Endodermal cell (in vitro differentiated cells): ENCODE data around the gene GRID2IP. TPM values are rescaled to one million over a fixed set of nuclear protein-coding genes. Genes with fewer than 3 reads are reported as not detected.

Experiments used
- DNase-seq: peaks from one replicate; pipeline ENCODE4 v3.0.0-alpha.2; 2017
- H3K27ac ChIP-seq: 2 replicates; pipeline ENCODE4 v1.5.1; 2013; ENCODE audit warnings: mild to moderate bottlenecking, low read depth, low read length, moderate library complexity
- H3K27me3 ChIP-seq: 2 replicates; pipeline ENCODE4 v1.6.1; 2013; ENCODE audit warnings: mild to moderate bottlenecking, low read length, moderate library complexity; ENCODE audit not compliant: insufficient read depth, control insufficient read depth, poor library complexity, severe bottlenecking
- H3K36me3 ChIP-seq: 2 replicates; pipeline ENCODE4 v1.7.0; 2013; ENCODE audit warnings: mild to moderate bottlenecking, low read length, moderate library complexity; ENCODE audit not compliant: control insufficient read depth, insufficient read depth
- H3K4me1 ChIP-seq: one replicate; pipeline ENCODE4 v1.7.0; 2013; ENCODE audit warnings: low read length; ENCODE audit not compliant: control insufficient read depth, insufficient read depth
- H3K4me3 ChIP-seq: 2 replicates; pipeline ENCODE4 v1.5.1; 2013; ENCODE audit warnings: mild to moderate bottlenecking, low read length, moderate library complexity
- H3K9ac ChIP-seq: 2 replicates; pipeline ENCODE4 v1.6.1; 2013; ENCODE audit warnings: mild to moderate bottlenecking, low read length, moderate library complexity; ENCODE audit not compliant: poor library complexity, severe bottlenecking; ENCODE audit errors: extremely low read depth
- H3K9me3 ChIP-seq: 2 replicates; pipeline ENCODE4 v1.6.1; 2013; ENCODE audit warnings: mild to moderate bottlenecking, low read length, moderate library complexity; ENCODE audit not compliant: control insufficient read depth
- H3K27ac Mint-ChIP-seq: 2 replicates; pipeline ENCODE4 v1.8.0; 2020; ENCODE audit warnings: mixed read lengths
- H3K27me3 Mint-ChIP-seq: 2 replicates; pipeline ENCODE4 v1.8.0; 2021; ENCODE audit warnings: mild to moderate bottlenecking, mixed read lengths; ENCODE audit not compliant: insufficient read depth
- H3K36me3 Mint-ChIP-seq: 2 replicates; pipeline ENCODE4 v1.8.0; 2020; ENCODE audit warnings: low read depth, mixed read lengths
- H3K4me1 Mint-ChIP-seq: 2 replicates; pipeline ENCODE4 v1.8.0; 2020; ENCODE audit warnings: mixed read lengths
- H3K4me3 Mint-ChIP-seq: 2 replicates; pipeline ENCODE4 v1.8.0; 2020; ENCODE audit warnings: mild to moderate bottlenecking, moderate library complexity, mixed read lengths
- H3K9me3 Mint-ChIP-seq: 2 replicates; pipeline ENCODE4 v1.8.0; 2020; ENCODE audit warnings: mild to moderate bottlenecking, mixed read lengths
- CTCF ChIP-seq: fragments of 200-600 bp; sonication (generic); conservative IDR thresholded peaks from 2 replicates; pipeline ENCODE4 v1.5.0; 2021; ENCODE audit warnings: antibody characterized with exemption, mild to moderate bottlenecking
- WGBS, 2 experiments: methylation state at CpG; one replicate each; pipeline versions ENCODE4 v1.1.5 to v1.1.7; 2013; ENCODE audit warnings: missing lambda C conversion rate in 2 of 2, mixed read lengths in 1 of 2; ENCODE audit not compliant: insufficient coverage in 1 of 2, insufficient read length in 1 of 2; 5-methylcytosine and 5-hydroxymethylcytosine counted together
- total RNA-seq, 2 donors: library from RNA; stranded (reverse); fragmentation: NEBNext Ultra II Directional in 1 of 2; extraction: Animal tissue kit (Norgen Biotek cat#: 25700) in 1 of 2; gene quantifications; 2 replicates in 1 of 2; 3 replicates in 1 of 2; pipeline ENCODE4 v1.2.1, GENCODE V29; 2021

Gene GRID2IP
- total RNA-seq, 2 donors from 2014 or later: 2.4 to 4.9 TPM

- Histone ChIP-seq H3K27ac (no peak overlapping the region), H3K36me3 (no peaks in the 10 kb centered on the region), H3K4me1 (no peaks in the 10 kb centered on the region), H3K4me3 (no peak overlapping the region), H3K9ac (no peak overlapping the region), H3K9me3 (no peaks in the 10 kb centered on the region), H3K27me3 (no peaks in the 10 kb centered on the region)
- peaks cover 4% of the 10 kb centered on the region for H3K4me1 Mint-ChIP-seq
- no peaks in the 10 kb centered on the region for H3K9me3 Mint-ChIP-seq
- H3K36me3 Mint-ChIP-seq: no peaks in the 10 kb centered on the region
- H3K27ac Mint-ChIP-seq: no peak overlapping the region
- H3K4me3 Mint-ChIP-seq: no peak overlapping the region
- no peaks in the 10 kb centered on the region for H3K27me3 Mint-ChIP-seq
- WGBS, 2 experiments: 85 to 89% methylated on average over 4 to 6 of the region's 6 CpGs
- no peak for DNase-seq
- no peak for TF ChIP-seq CTCF
Observed at GRCh38 chr7:6512892-6513291, 38.4 kb downstream of the GRID2IP start.

GRCh38 chr7:6510476-6511133 lies 40.7 kb downstream of the GRID2IP start:
- DNase-seq: no peak
- no peak overlapping the region for H3K9ac ChIP-seq

GRCh38 chr7:6508950-6509349 lies 42.3 kb downstream of the GRID2IP start:
- H3K4me3 ChIP-seq: no peak overlapping the region
- Mint-ChIP-seq H3K27me3 (peaks cover 2% of the 10 kb centered on the region), H3K36me3 (no peaks in the 10 kb centered on the region), H3K9me3 (no peaks in the 10 kb centered on the region), H3K4me1 (no peaks in the 10 kb centered on the region), H3K27ac (no peak overlapping the region), H3K4me3 (no peak overlapping the region)
- no peaks in the 10 kb centered on the region for H3K4me1 ChIP-seq
- H3K36me3 ChIP-seq: no peaks in the 10 kb centered on the region
- H3K27ac ChIP-seq: no peak overlapping the region
- no peak for TF ChIP-seq CTCF
- 94 to 100% methylated on average over 2 to 24 of the region's 24 CpGs for WGBS, 2 experiments
- H3K27me3 ChIP-seq: peaks cover 6% of the 10 kb centered on the region
- no peak overlapping the region for H3K9ac ChIP-seq
- H3K9me3 ChIP-seq: no peaks in the 10 kb centered on the region
- DNase-seq: no peak

More at GRCh38 chr7:6510476-6511133, 40.7 kb downstream of the GRID2IP start:
- 93 to 97% methylated on average over 21 to 26 of the region's 26 CpGs for WGBS, 2 experiments
- H3K4me1 ChIP-seq: no peaks in the 10 kb centered on the region
- no peak overlapping the region for H3K27ac Mint-ChIP-seq
- H3K9me3 Mint-ChIP-seq: no peaks in the 10 kb centered on the region
- no peaks in the 10 kb centered on the region for H3K36me3 ChIP-seq
- H3K4me1 Mint-ChIP-seq: no peaks in the 10 kb centered on the region
- H3K27me3 ChIP-seq: no peaks in the 10 kb centered on the region
- H3K27me3 Mint-ChIP-seq: peaks cover 2% of the 10 kb centered on the region
- H3K4me3 Mint-ChIP-seq: no peak overlapping the region
- H3K36me3 Mint-ChIP-seq: no peaks in the 10 kb centered on the region
- H3K9me3 ChIP-seq: no peaks in the 10 kb centered on the region
- H3K27ac ChIP-seq: no peak overlapping the region
- no peak for TF ChIP-seq CTCF
- no peak overlapping the region for H3K4me3 ChIP-seq
